Stimulated activated CD8-positive, alpha-beta memory T cell treated with anti-CD3 and anti-CD28 coated beads, Interleukin-2, amount 100 ng/mL, for 48 hours (primary cell): ENCODE measurements around the gene MACROD2.

Experiments
- DNase-seq, 2 donors: peaks; one replicate each; pipeline ENCODE4 v3.0.0-alpha.2; 2020; ENCODE audit warnings: low read depth in 2 of 2

MACROD2 gene

DNA sequence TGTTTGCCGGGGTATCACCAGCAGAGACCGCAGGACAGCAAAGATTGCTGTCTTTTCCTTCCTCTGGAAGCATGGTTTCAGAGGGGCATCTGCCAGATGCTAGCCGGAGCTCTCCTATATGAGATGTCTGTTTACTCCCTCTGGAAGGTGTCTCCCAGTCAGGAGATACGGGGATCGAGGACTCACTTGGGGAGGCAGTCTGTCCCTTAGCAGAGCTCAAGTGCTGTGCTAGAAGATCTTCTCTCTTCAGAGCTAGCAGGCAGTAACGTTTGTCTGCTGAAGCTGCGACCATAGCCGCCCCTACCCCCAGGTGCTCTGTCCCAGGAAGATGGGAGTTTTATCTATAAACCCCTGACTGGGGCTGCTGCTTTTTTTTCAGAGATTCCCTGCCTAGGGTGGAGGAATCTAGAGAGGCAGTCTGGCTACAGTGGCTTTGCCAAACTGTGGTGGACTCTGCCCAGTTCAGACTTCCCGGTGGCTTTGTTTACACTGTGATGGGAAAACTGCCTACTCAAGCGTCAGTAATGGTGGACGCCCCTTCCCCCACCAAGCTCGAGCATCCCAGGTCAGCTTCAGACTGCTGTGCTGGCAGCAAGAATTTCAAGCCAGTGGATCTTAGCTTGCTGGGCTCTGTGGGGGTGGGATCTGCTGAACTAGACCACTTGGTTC lies 475.0 kb downstream of the MACROD2 start:
- DNase-seq: no peak

DNA sequence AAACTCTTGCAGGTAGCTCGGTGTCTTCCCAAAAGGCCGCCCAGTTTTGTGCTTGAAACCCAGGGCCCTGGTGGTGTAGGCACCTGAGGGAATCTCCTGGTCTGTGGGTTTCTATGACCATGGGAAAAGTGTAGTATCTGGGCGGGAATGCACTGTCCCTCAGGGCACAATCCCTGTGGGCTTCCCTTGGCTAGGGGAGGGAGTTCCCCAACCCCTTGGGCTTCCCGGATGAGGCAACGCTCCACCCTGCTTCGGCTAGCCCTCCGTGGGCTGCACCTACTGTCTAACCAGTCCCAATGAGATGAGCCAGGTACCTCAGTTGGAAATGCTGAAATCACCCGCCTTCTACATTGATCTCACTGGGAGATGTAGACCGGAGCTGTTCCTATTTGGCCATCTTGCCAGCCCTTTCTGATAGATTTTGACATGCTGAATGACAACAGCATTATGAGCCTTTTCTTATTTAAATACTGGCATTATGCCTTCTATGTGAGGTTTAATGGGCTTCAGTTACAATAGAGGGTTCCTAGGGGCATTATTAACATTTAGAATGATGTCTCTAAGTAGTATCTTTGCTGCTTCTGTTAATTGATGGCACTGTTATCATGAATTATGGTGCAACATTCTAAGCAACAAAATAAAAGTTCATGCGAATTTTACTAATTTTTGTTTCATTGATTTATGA lies 475.8 kb downstream of the MACROD2 start:
- no peak for DNase-seq

DNA sequence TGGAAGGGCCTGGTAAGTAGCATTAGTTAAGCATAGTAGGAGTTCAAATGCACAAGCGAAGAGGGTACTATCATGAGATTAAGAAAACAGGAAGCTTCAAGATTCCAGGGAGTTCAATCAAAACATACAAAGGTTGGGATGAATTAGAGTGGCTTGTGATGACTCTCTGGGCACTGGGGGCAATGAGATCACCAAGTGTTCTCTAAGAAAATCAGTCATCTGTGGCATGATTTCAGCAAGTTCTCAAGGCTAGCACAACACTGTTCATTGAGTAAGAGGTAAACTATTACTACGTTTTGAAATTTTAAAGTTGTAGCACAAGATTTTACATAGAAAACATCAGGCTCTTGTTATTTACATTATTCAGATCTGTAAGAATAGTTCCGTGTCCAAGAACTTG lies 481.8 kb downstream of the MACROD2 start:
- no peak for DNase-seq

DNA sequence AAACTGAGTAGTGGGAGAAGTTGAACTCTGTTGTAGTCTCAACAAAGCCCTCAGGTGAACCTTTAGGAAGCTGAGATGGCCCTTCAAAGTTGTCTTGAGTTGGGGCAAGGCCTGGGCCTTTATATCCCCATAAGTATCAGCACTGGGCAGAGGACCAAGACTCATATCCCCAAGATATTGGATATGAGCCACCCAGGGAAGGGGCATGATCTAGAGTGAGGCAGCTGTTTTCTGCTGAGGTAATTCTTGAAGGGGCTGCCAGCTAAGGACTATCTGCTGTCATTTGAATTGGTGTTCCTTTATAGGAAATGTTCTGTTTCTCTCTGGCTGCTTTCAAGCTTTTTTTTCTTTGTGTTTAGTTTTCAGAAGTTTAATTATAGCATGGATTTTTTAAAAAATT lies 482.8 kb downstream of the MACROD2 start:
- DNase-seq: no peak

DNA sequence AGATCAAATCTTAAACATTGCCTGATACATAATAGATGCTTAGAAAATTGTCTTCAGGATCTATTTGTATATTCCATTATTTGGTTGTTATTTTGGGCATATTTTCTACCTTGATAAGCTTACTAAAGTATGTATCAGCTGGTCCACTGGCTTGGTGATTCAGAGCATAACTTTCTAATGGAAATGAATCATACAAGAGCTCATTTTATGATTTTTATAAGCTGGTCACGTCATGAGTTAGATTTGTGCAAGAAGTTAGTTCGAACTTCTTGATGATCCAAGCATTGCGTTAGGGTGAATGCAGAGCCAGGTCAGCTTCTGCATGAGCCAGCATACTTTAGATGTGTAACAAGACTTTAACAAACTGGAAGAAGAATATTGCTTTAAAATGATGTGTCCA lies 486.5 kb downstream of the MACROD2 start:
- DNase-seq: no peak

DNA sequence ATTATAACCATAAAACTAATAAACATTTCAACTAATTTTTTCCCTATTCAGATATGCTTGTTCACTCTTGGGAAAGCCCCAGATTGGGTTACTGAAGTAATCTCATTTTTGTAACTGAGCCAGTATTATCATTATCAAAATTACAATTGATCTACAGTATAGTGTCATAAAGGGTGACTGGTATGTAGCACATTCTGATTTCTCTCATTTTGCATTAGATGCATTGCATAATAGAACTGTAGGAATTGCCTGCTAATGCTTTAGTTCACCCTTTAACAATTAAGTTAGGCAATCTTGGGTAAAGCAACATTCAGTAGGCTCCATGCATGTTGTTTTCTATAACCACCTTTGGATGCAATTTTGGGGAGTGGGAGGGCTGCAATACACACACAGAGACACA lies 492.9 kb downstream of the MACROD2 start:
- DNase-seq: no peak

DNA sequence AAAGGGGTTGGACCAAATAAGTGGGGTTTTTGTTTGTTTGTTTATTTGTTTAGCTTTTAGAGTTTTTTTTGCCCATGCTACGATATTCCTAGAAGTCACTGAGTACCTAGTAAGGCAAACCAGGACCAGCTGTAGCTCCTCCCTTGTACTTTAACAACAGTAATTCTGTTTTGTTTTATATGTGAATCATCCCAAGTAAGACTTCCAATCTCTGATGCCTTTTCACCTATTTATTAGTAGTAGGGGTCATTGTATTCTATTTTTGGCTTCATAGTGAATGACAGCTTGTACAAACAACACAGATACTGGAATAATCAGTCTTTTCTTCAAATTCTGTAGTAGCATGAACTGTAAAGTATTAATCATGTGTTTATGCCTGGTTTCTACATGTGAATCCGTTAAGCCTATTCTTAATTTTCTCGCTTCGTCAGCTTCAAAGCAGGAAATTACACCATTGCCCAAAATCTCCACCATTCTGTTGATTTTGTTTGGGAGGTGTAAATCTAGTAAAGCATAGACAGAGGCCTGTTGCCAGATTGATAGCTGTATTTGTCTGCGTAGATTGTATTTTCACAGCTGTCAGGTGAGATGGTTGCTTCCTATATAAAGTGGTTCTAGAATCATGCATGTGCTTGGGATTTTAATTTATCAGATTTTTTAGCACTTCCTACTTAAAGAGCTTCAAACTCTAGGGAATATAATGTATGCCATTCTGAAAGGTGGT lies 493.6 kb downstream of the MACROD2 start:
- DNase-seq: no peak

DNA sequence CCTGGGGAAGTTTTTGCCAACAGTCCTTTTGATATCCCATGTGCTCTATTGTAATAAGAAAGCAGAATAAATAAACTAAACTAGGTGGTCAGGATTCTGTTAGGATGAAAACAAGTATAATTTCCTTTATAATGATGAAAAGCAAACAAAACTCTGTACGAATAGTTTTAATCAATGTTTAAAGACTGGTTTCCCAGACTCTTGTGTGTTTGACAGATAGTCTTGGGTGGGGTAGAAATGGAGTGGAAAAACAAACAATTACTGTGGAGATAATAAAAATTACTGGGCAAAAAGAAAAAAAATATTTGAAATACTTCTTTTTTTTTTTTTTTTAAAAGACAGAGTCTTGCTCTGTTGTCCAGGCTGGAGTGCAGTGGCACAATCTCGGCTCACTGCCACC lies 494.2 kb downstream of the MACROD2 start:
- no peak for DNase-seq

DNA sequence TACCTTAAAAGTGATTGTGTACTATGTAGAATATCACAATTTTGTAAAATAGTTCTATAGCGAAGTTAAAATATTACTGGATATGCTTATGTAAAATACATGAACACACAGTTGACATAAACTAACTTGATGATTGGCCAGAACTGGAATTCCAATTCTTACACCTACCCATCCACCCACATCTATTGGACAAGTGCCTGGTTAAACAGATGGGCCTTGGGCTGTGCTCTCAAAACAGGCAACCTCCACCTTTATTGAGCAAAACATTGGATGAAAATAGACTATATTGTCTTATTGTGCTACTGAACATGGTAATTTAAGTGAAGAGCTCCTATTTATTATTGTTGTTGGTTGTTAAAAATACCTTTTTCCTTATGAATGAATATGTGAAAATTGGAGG lies 496.1 kb downstream of the MACROD2 start:
- no peak for DNase-seq

DNA sequence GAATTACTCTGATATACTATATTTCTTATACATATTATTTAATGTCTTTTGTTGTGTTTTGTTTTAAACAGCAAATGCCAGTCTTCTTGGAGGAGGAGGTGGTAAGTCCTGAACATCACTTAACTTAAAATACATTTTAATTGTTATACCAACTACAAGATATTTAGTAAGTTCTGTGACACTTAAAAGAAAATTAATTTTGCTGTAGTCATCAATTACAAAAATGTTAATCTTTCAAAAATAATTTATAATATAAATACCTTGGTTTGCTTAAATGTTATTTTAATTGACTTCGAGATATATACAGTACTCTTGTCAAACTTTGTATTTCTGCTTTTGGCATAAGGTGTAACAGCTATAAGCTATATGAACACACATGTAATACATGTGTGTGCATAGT lies 498.1 kb downstream of the MACROD2 start:
- no peak for DNase-seq

DNA sequence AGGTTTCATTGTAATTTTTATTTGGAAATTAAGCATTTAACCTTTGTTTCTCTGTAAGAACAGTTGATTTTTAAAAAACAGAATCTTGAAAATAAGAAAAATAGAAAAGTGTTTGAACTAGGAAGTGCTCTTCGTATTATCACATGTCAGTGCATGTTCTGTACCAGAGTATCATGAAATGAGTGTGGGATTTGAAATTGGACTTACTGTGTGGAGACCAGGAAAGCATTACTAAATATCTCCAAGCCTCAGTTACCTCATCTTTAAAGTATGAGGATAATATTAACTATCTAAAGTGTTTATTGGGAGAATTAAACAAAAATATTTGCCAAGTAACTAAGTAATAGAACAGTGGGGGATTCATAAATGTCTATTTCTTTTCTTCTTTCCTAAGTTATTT lies 499.0 kb downstream of the MACROD2 start:
- DNase-seq: no peak

DNA sequence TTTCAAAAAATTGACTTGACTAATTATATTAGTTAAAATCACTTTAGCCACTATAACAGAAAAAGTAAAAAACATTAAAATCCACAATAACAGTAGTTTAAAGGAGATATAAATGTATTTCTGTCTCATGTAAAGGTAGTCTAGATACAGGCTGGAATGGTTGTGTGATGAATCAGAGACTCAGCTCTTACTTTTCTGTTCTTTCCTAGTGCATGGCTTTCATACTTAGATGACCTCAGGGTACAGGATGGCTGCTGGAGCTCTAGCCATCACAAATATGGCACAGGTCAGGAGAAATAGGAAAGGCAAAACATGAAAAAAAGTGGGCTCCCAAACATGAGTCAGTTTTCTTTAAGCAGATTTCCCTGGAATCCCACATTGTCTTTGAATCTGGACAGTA lies 499.8 kb downstream of the MACROD2 start:
- DNase-seq: no peak

DNA sequence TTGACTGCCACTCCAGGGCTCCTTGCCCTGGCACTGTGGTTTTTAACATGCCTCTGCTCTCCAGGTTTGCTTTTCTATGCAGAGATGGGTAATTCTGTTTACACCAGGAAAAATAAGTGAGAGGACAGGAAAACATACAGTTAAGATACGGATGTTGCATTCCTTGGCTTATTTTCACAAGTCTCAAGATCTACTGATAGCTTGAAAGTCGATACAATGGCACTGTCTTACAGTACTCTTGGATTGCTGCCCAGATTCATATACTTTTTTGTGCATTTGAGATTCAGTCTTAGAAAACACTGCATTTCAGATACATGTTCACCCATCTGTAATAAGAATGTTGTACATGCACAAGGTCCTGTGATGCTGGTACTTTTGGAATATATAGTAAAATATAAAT lies 501.7 kb downstream of the MACROD2 start:
- no peak for DNase-seq

DNA sequence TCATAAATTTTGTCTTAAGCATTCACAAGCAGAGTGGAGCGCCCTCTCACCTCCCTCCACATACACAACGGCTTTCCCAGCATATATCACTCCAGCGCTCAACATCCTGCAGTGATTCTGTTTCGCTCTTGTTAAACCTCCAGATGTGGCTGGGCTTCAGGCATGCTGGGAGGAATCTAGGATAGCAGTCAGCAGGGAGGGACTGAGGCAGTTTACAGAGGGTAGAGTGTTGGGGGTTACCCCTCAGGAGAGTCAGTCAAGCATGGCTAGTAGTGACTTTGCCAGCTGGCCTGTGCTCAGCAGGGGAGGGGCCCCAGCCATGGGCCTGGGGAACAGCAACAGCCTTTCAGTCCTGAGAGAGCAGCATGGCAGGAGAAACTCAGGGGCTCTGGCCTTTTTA lies 503.5 kb downstream of the MACROD2 start:
- DNase-seq: no peak

DNA sequence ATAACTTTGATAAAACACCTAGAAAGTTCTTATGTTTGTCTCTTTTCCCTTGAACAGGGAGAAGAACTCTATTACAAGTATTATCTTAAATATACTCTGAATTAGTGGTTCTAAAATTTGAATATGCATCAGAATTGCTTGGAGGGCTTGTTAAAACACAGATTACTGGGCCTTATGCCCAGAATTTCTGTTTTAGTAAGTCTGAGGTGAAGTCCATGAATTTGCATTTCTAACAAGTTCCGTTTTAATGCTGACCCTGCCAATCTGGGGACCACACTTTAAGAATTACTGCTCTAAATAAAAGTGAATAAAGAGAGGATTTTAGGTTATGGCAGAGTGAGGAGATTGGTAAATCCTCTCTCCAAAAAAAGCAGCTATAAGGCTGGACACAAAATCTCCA lies 510.2 kb downstream of the MACROD2 start:
- DNase-seq: no peak

DNA sequence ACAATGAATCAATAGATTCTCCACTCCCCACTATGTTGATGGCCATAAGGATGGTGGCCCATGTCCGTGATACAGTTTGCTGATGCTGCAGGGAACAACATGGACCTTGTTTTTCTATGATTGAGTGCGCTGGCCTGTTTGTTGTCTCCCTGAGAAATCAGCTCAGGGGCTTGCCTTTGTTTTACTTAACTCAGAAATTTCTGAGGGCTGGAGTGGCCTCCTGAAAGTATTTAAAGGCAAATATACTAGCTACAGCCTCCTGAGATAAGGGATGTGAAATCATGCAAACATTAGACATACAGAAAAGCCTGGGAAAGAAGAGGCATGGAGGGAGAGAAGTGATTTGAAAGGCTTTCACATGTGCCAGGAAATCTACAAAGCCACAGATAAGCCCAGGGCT lies 512.4 kb downstream of the MACROD2 start:
- DNase-seq: no peak

DNA sequence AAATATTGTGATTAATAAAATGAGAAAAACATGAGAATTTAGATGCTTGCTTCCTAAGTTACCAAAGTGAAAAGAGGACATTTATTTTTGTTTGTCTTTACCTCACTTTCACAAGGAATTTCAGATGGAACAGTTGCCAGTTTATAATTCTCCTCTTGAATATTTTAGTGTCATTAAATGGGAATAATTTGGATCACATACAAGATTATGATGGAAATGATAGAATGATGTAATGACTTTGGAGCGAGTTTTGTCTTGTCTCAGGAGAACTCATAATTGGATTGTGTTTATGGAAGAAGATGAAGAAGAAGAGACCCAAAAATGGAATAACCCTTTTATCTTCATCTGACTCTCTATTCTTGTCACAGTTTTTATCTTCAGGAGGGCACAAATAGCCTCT lies 515.0 kb downstream of the MACROD2 start:
- DNase-seq: no peak

DNA sequence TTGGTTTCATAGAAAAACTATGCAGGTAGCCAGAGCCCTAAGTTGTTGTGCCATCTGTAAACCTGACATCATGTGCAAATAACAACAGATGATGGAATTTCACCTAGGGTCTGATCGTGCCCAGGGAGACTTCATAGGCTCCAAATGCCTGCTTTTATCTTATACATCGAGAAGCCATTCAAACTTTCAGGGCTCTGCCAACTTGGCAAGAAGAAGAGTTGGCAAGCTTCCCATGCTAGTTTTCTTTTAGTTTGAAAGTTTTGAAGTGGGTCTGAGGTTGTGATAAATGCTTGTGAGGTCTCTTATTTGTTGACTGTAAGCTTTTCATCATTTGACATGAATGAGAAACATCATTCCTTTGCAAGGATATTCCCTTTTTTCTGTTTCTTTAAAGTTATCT lies 517.5 kb downstream of the MACROD2 start:
- no peak for DNase-seq

DNA sequence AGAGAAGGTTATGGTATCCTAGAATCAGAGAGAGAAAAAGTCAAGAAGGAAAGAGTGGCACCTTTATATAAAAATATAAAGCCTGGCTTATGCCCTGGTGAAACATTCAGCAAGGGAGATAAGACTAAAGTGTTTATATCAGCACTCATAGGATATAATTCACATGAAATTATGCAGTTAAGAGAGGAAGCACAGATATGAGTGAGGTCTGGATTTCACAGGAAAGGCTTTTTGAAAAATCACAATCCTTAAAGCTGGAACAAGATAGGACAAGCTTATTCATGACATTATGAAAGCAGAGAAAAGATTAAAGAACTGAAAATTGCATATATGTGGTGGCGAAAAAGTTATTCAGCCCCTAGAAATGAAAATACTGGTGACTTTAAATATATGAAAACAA lies 523.3 kb downstream of the MACROD2 start:
- no peak for DNase-seq

DNA sequence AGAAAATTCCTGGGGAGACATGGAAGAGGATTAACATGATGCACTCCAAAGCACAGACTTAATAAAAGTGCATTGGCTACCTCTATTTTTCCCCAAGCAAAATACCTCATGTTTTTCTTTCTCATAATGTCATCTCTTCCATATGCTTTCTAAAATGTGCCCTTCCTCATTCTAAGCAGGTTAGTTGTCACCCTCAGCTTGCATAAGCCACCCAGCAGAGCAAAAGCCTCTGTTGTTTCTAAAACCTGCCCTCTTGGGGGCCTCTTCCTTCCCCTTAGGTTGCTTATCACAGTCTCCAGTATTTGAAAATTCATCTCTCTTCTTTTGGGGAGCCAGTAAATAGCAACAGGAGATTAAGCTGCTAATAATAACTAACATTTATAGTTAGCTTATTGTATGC lies 525.7 kb downstream of the MACROD2 start:
- no peak for DNase-seq

DNA sequence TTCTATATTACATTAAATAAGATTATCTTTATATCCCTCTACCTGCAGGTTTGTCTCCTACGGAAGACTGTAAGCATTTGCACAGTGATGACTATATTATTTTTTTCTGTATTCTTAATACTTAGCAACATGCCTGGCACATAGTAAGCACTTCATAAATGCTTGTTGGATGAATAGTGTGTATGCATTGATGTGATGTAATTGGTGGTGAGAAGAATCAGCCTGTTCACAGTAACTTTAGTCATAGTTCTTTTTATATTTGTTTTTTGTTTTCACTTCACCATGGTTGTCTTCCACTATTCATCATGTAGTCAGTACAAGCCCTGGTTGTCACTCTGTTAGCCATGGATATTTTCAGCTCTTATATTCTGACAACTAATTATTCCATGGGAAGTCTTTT lies 526.1 kb downstream of the MACROD2 start:
- DNase-seq: no peak

DNA sequence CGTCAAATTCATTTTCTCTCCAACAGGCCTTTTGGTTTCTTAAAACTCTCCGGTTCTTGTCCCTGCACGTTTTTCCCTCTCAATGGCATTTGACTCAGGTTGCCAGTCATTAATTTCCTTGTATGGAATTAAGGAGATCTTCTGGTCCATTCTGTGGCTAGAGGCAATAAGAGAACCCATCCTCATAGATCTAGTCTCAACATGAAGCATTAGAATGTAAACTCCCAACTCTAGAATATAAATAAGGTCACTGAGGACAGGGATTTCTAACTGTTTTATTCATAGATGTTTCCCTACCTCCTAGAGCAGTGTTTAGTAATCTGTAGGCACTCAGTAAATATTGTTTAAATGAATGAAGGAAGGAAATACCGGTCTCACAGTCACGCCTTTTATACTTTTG lies 527.3 kb downstream of the MACROD2 start:
- DNase-seq: no peak

DNA sequence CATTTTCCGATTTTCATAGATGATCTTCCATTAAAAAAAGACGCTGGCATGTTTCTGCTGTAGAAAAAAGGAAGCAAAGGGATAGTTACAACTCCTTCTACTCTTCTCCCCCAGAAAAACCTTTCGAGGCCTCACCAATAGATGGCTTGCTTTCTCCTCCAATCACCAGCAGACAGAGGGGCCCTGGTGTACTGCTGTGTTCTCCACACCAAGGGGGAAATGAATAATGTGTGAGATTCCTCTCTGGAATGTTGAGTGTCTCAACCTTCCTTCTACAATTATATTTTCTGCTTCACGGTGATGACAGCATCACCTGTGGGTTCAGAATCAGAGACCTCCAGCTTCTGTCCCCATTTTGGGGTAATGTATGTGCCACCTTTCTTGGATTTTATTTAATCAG lies 527.8 kb downstream of the MACROD2 start:
- no peak for DNase-seq
